H1 (cell line): ENCODE data around the gene AOAH. TPM values are rescaled to one million over a fixed set of nuclear protein-coding genes. Genes with fewer than 3 reads are reported as not detected.

Experiments used
- CTCF ChIP-seq, 3 experiments: IDR thresholded peaks; 1 replicate in 2 of 3; 2 replicates in 1 of 3; pipeline versions ENCODE4 v1.5.1 to v1.6.1; 2011; ENCODE audit warnings: low read length in 3 of 3, mild to moderate bottlenecking in 3 of 3, inconsistent platforms in 2 of 3, low read depth in 1 of 3, moderate library complexity in 1 of 3; ENCODE audit not compliant: insufficient read depth in 1 of 3; ENCODE audit errors: control extremely low read depth in 1 of 3
- polyA plus RNA-seq, 7 experiments: library from polyadenylated mRNA; depleted of rRNA in 3 of 7; stranded (reverse) in 5 of 7; unstranded in 2 of 7; fragments of >200 nt in 5 of 7; fragments of 200-250 nt in 2 of 7; gene quantifications; 1 replicate in 5 of 7; 2 replicates in 1 of 7; 4 replicates in 1 of 7; pipeline versions ENCODE4 v1.2.1 to v1.2.3, GENCODE V29; 2011 to 2013; ENCODE audit warnings: missing spikeins in 2 of 7, mixed read lengths in 2 of 7
- total RNA-seq: library from RNA; stranded (reverse); fragmentation: NEBNext Ultra II Directional; extraction: Animal tissue kit (Norgen Biotek cat#: 25700); gene quantifications from 2 replicates; pipeline ENCODE4 v1.2.1, GENCODE V29; 2021

The AOAH gene
- total and polyA plus RNA-seq, 2 of the 8 experiments (the other 6 are each of a cell fraction or from before 2014, with no cell fraction given): 0.08 TPM; not detected in 1

- no peak for TF ChIP-seq CTCF (IDR thresholded peaks at IDR 0.05; ENCODE audit: control extremely low read depth in 1 of 3, insufficient read depth in 1 of 3, low read depth in 1 of 3, low read length in 3 of 3)
Observed at GRCh38 chr7:36707898-36708297, 16.4 kb downstream of the AOAH start (continued).
